Measurements from ENCODE around the gene CFAP299.

GRCh38 chr4:80431203-80431965, 95.9 kb downstream of the CFAP299 start:
- TF ChIP-seq POLR2A (IDR thresholded peaks at IDR 0.05; ENCODE audit: low read length): no peak
- TF ChIP-seq GATA1 (IDR thresholded peaks at IDR 0.05; ENCODE audit: low read depth, low read length): no peak
